ENCODE measurements around the gene ARHGEF17.

- TF ChIP-seq SUZ12 (IDR thresholded peaks at IDR 0.05; ENCODE audit: extremely low read depth, insufficient read depth, insufficient read length) (no peak), YY1 (IDR thresholded peaks at IDR 0.05; ENCODE audit: insufficient read depth, insufficient read length) (no peak), ZNF274 (IDR thresholded peaks at IDR 0.05; ENCODE audit: low read depth, low read length) (no peak)
These were observed 90.6 kb downstream of the ARHGEF17 start for GRCh38 chr11:73398721-73399120.
